GM12878 (cell line): ENCODE measurements around the gene IRF6. TPM values are rescaled to one million over a fixed set of nuclear protein-coding genes. Genes with fewer than 3 reads are reported as not detected.
A peak's percentile ranks its signal among the peaks of the same experiment; 100 is the strongest.

Experiments used
- ASH2L ChIP-seq: fragments of 300-600, 200-600 bp; sonication (generic); IDR thresholded peaks from 2 replicates; pipeline ENCODE4 v1.6.1; 2017; ENCODE audit warnings: low read depth, mild to moderate bottlenecking, borderline replicate concordance
- ATF2 ChIP-seq: IDR thresholded peaks from 2 replicates; pipeline ENCODE4 v1.6.1; 2012; ENCODE audit warnings: low read length, inconsistent platforms
- ATF7 ChIP-seq: fragments of 450-650 bp; IDR thresholded peaks from 2 replicates; pipeline ENCODE4 v1.6.1; 2016; ENCODE audit warnings: low read depth, mild to moderate bottlenecking
- BCL11A ChIP-seq: IDR thresholded peaks from 2 replicates; pipeline ENCODE4 v1.6.1; 2011; ENCODE audit warnings: low read depth, low read length
- BCL3 ChIP-seq: IDR thresholded peaks from 2 replicates; pipeline ENCODE4 v1.6.1; 2011; ENCODE audit warnings: borderline replicate concordance, low read depth, mild to moderate bottlenecking, moderate library complexity, low read length; ENCODE audit not compliant: insufficient read depth, poor library complexity, severe bottlenecking
- CBX5 ChIP-seq: sonication (generic); IDR thresholded peaks from 2 replicates; pipeline ENCODE4 v1.6.1; 2016; ENCODE audit warnings: low read depth, moderate library complexity, mild to moderate bottlenecking, inconsistent platforms
- CEBPZ ChIP-seq: fragments of 150-350 bp; IDR thresholded peaks from 2 replicates; pipeline ENCODE4 v1.6.1; 2016; ENCODE audit warnings: low read depth, low read length
- CREB1 ChIP-seq: IDR thresholded peaks from 2 replicates; pipeline ENCODE4 v1.6.1; 2012; ENCODE audit warnings: low read depth, mild to moderate bottlenecking, inconsistent platforms
- E2F8 ChIP-seq: fragments of 450-650 bp; IDR thresholded peaks from 2 replicates; pipeline ENCODE4 v1.6.1; 2018; ENCODE audit warnings: mild to moderate bottlenecking, low read depth, moderate library complexity; ENCODE audit not compliant: partially characterized antibody
- ETV6 ChIP-seq, 2 experiments: fragments of 450-650 bp in 1 of 2; IDR thresholded peaks in 1 of 2; conservative IDR thresholded peaks in 1 of 2; 2 replicates each; pipeline ENCODE4 v1.6.1; 2014; ENCODE audit warnings: antibody characterized with exemption in 1 of 2, borderline replicate concordance in 1 of 2, low read depth in 1 of 2, mild to moderate bottlenecking in 1 of 2, moderate library complexity in 1 of 2
- GABPA ChIP-seq: IDR thresholded peaks from 2 replicates; pipeline ENCODE4 v1.6.1; 2014; ENCODE audit warnings: antibody characterized with exemption, low read depth, mild to moderate bottlenecking, inconsistent platforms
- MLLT1 ChIP-seq: fragments of 450-650 bp; IDR thresholded peaks from 2 replicates; pipeline ENCODE4 v1.6.1; 2016; ENCODE audit warnings: mild to moderate bottlenecking
- MXI1 ChIP-seq: fragments of 150-350 bp; IDR thresholded peaks from 2 replicates; pipeline ENCODE4 v1.6.1; 2011; ENCODE audit warnings: low read depth, mild to moderate bottlenecking, inconsistent platforms, low read length, improper control_type of control experiment
- NBN ChIP-seq: fragments of 450-650 bp; IDR thresholded peaks from 2 replicates; pipeline ENCODE4 v1.6.1; 2016
- NFIC ChIP-seq: IDR thresholded peaks from 2 replicates; pipeline ENCODE4 v1.6.1; 2012; ENCODE audit warnings: low read depth, mild to moderate bottlenecking, inconsistent platforms, low read length, moderate library complexity
- SPI1 ChIP-seq: IDR thresholded peaks from 2 replicates; pipeline ENCODE4 v1.6.1; 2011; ENCODE audit warnings: low read depth, mild to moderate bottlenecking, low read length, moderate library complexity, borderline replicate concordance; ENCODE audit not compliant: insufficient read depth
- TARDBP ChIP-seq: IDR thresholded peaks from 2 replicates; pipeline ENCODE4 v1.6.1; 2016; ENCODE audit warnings: borderline replicate concordance
- TBL1XR1 ChIP-seq: IDR thresholded peaks from 2 replicates; pipeline ENCODE4 v1.6.1; 2012; ENCODE audit warnings: low read depth, low read length, improper control_type of control experiment
- TCF12 ChIP-seq: IDR thresholded peaks from 2 replicates; pipeline ENCODE4 v1.6.1; 2011; ENCODE audit warnings: low read depth, mild to moderate bottlenecking, low read length
- polyA plus RNA-seq, 11 experiments: library from polyadenylated mRNA; depleted of rRNA in 4 of 11; unstranded in 6 of 11; stranded (reverse) in 5 of 11; fragments of >200 nt; fragmentation: Nextera tagmentation in 4 of 11; fragmentation: Illumina TruSeq in 1 of 11; extraction: Ambion mirVana in 4 of 11; extraction: Trizol in 1 of 11; gene quantifications; 1 replicate in 1 of 11; 2 replicates in 10 of 11; pipeline versions ENCODE4 v1.2.1 to v1.2.3, GENCODE V29; 2011 to 2016; ENCODE audit warnings: inconsistent platforms in 2 of 11, missing spikeins in 2 of 11, low read depth in 1 of 11
- total RNA-seq, 4 experiments: library from RNA; depleted of rRNA in 3 of 4; stranded (reverse); fragments of >200 nt in 3 of 4; fragmentation: Illumina TruSeq in 1 of 4; extraction: Trizol in 1 of 4; gene quantifications; 2 replicates each; pipeline versions ENCODE4 v1.2.1 to v1.2.3, GENCODE V29; 2013 to 2021

IRF6 gene
- total and polyA plus RNA-seq, 10 of the 15 experiments (the other 5 are each of a cell fraction or from before 2014, with no cell fraction given), result 0.04 to 0.50 (median 0.09) TPM; not detected in 1

- TF ChIP-seq E2F8 (no peak), SPI1 (peak; percentile 49; the same call in 1 of the 2 replicates), CREB1 (peak; percentile 77), MXI1 (0 out of 2 replicates have a peak, but pooled peaks have one; percentile 59), ATF7 (peak; percentile 79), TCF12 (0 out of 2 replicates have a peak, but pooled peaks have one; percentile 31), CEBPZ (no peak), GABPA (peak; percentile 58), NBN (peak; percentile 83; the same call in 1 of the 2 replicates), BCL11A (peak; percentile 81), ATF2 (peak; percentile 95), MLLT1 (no peak), TARDBP (no peak), ASH2L (peak; percentile 87; the same call in 1 of the 2 replicates), TBL1XR1 (peak; percentile 27; the same call in 1 of the 2 replicates), CBX5 (peak; percentile 37; the same call in 1 of the 2 replicates), ETV6 (conservative IDR thresholded peaks at IDR 0.05 in 1 of 2, IDR thresholded peaks at IDR 0.05 in 1 of 2; ENCODE audit: borderline replicate concordance in 1 of 2, low read depth in 1 of 2) (peak in 1 of 2 experiments; percentile 94; a peak in 2 of 4 replicates), NFIC (peak; percentile 98), BCL3 (peak; percentile 58)
Measured at GRCh38 chr1:209751627-209752231, 54.2 kb downstream of the IRF6 start (continued).
